ENCODE results near the gene FOXL3.

FOXL3 gene

DNA sequence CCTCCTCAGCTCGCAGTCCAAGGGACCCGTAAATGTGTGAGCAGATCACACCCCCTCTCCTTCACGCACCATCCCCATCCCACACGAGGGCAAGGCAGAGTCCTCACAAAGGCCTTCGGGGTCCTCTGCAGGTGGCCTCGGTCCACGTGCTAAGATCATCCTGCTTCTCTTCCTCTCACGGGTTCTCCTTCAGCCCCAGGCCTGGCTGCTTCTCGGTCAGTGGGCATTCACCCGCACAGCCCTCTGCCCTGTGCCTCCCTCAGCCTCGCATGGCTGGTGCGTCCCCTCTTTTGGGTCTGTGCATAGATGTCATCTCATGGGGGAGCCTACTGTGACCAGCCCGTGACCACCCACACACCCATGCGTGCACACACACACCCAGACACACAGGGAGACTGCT, 17.3 kb upstream of the FOXL3 start:
- DNase-seq (no peak), ATAC-seq (ENCODE audit: insufficient read depth, low read depth) (no peak)
- H4K20me1 ChIP-seq (ENCODE audit: insufficient read depth, low read length): no peaks in the 10 kb centered on the region; the same call in 1 of the 2 replicates
- H3K27ac ChIP-seq (ENCODE audit: low read length): no peak overlapping the region
- H3K27me3 ChIP-seq (ENCODE audit: insufficient read depth, low read length, poor library complexity): no peaks in the 10 kb centered on the region
- H3K4me2 ChIP-seq (ENCODE audit: insufficient read depth, low read length): no peak overlapping the region
- H2AFZ ChIP-seq (ENCODE audit: low read depth, low read length): no peak overlapping the region
- no peaks in the 10 kb centered on the region for H3K36me3 ChIP-seq (ENCODE audit: insufficient read depth, low read length)
- TF ChIP-seq EZH2 (IDR thresholded peaks at IDR 0.05; ENCODE audit: borderline replicate concordance, low read depth, low read length, severe bottlenecking): no peak
- H3K4me3 ChIP-seq (ENCODE audit: low read depth in 1 of 2, low read length in 2 of 2): no peak overlapping the region
- H3K9ac ChIP-seq (ENCODE audit: low read depth, low read length): no peak overlapping the region
- no peaks in the 10 kb centered on the region for H3K79me2 ChIP-seq (ENCODE audit: insufficient read depth, low read length)
- no peaks in the 10 kb centered on the region for H3K4me1 ChIP-seq (ENCODE audit: insufficient read depth, low read length)
- peaks cover 10% of the 10 kb centered on the region for H3K9me3 ChIP-seq (ENCODE audit: insufficient read depth, low read length, severe bottlenecking)

DNA sequence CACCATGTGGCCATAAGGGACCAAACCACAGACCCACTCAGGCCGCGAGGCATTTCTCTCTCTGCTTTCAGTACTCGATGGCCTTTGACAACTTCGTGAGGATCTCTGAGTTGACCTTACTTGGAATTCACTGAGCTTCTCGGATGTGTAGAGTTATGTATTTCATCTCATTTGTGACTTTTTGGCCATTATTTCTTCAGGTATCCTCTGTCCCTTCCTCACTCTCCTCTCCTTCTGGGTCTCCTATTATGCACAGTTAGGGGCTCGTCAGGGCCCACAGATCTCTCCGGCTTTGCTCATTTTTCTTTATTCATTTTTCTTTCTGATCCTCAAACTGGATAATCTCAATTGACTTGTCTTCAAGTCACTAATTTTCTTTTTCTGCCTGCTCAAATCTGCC, 16.6 kb upstream of the FOXL3 start:
- Histone ChIP-seq H3K4me2 (ENCODE audit: insufficient read depth, low read length) (no peak overlapping the region), H3K27ac (ENCODE audit: low read length) (no peak overlapping the region), H2AFZ (ENCODE audit: low read depth, low read length) (no peak overlapping the region), H3K36me3 (ENCODE audit: insufficient read depth, low read length) (no peaks in the 10 kb centered on the region), H3K79me2 (ENCODE audit: insufficient read depth, low read length) (no peaks in the 10 kb centered on the region), H3K27me3 (ENCODE audit: insufficient read depth, low read length, poor library complexity) (no peaks in the 10 kb centered on the region), H3K4me1 (ENCODE audit: insufficient read depth, low read length) (no peaks in the 10 kb centered on the region), H3K9ac (ENCODE audit: low read depth, low read length) (no peak overlapping the region), H3K4me3 (ENCODE audit: low read depth in 1 of 2, low read length in 2 of 2) (no peak overlapping the region), H4K20me1 (ENCODE audit: insufficient read depth, low read length) (no peaks in the 10 kb centered on the region; the same call in 1 of the 2 replicates), H3K9me3 (ENCODE audit: insufficient read depth, low read length, severe bottlenecking) (peaks cover 10% of the 10 kb centered on the region)
- ATAC-seq (ENCODE audit: insufficient read depth, low read depth) (no peak), DNase-seq (no peak)
- TF ChIP-seq EZH2 (IDR thresholded peaks at IDR 0.05; ENCODE audit: borderline replicate concordance, low read depth, low read length, severe bottlenecking) (no peak), CTCF (IDR thresholded peaks at IDR 0.05; ENCODE audit: borderline replicate concordance, extremely low read depth, low read length, poor library complexity, severe bottlenecking) (no peak)

- H3K36me3 ChIP-seq (ENCODE audit: insufficient read depth, low read length): no peaks in the 10 kb centered on the region
- no peak overlapping the region for H3K27ac ChIP-seq (ENCODE audit: low read length)
- no peaks in the 10 kb centered on the region for H3K4me1 ChIP-seq (ENCODE audit: insufficient read depth, low read length)
- TF ChIP-seq EZH2 (IDR thresholded peaks at IDR 0.05; ENCODE audit: borderline replicate concordance, low read depth, low read length, severe bottlenecking): no peak
- no peak for TF ChIP-seq CTCF (IDR thresholded peaks at IDR 0.05; ENCODE audit: borderline replicate concordance, extremely low read depth, low read length, poor library complexity, severe bottlenecking)
- H2AFZ ChIP-seq (ENCODE audit: low read depth, low read length): no peak overlapping the region
- H3K79me2 ChIP-seq (ENCODE audit: insufficient read depth, low read length): no peaks in the 10 kb centered on the region
- H3K4me2 ChIP-seq (ENCODE audit: insufficient read depth, low read length): no peak overlapping the region
- no peak overlapping the region for H3K9ac ChIP-seq (ENCODE audit: low read depth, low read length)
- H3K9me3 ChIP-seq (ENCODE audit: insufficient read depth, low read length, severe bottlenecking): peaks cover 10% of the 10 kb centered on the region
- no peaks in the 10 kb centered on the region; the same call in 1 of the 2 replicates for H4K20me1 ChIP-seq (ENCODE audit: insufficient read depth, low read length)
- no peak overlapping the region for H3K4me3 ChIP-seq (ENCODE audit: low read depth in 1 of 2, low read length in 2 of 2)
- DNase-seq: no peak
- no peaks in the 10 kb centered on the region for H3K27me3 ChIP-seq (ENCODE audit: insufficient read depth, low read length, poor library complexity)
- ATAC-seq (ENCODE audit: insufficient read depth, low read depth): no peak
Measured at GRCh38 chr7:274266-274665, 15.7 kb upstream of the FOXL3 start.

- DNase-seq (no peak), ATAC-seq (ENCODE audit: insufficient read depth, low read depth) (no peak)
- no peaks in the 10 kb centered on the region for H3K79me2 ChIP-seq (ENCODE audit: insufficient read depth, low read length)
- TF ChIP-seq EZH2 (IDR thresholded peaks at IDR 0.05; ENCODE audit: borderline replicate concordance, low read depth, low read length, severe bottlenecking) (no peak), CTCF (IDR thresholded peaks at IDR 0.05; ENCODE audit: borderline replicate concordance, extremely low read depth, low read length, poor library complexity, severe bottlenecking) (no peak)
- no peak overlapping the region for H3K4me3 ChIP-seq (ENCODE audit: low read depth in 1 of 2, low read length in 2 of 2)
- no peak overlapping the region for H3K27ac ChIP-seq (ENCODE audit: low read length)
- no peaks in the 10 kb centered on the region for H4K20me1 ChIP-seq (ENCODE audit: insufficient read depth, low read length)
- no peak overlapping the region for H3K4me2 ChIP-seq (ENCODE audit: insufficient read depth, low read length)
- peaks cover 10% of the 10 kb centered on the region for H3K9me3 ChIP-seq (ENCODE audit: insufficient read depth, low read length, severe bottlenecking)
- no peaks in the 10 kb centered on the region for H3K36me3 ChIP-seq (ENCODE audit: insufficient read depth, low read length)
- no peaks in the 10 kb centered on the region for H3K4me1 ChIP-seq (ENCODE audit: insufficient read depth, low read length)
- H2AFZ ChIP-seq (ENCODE audit: low read depth, low read length): no peak overlapping the region
- H3K27me3 ChIP-seq (ENCODE audit: insufficient read depth, low read length, poor library complexity): no peaks in the 10 kb centered on the region
- no peak overlapping the region for H3K9ac ChIP-seq (ENCODE audit: low read depth, low read length)
Measured at GRCh38 chr7:276230-276835, 13.6 kb upstream of the FOXL3 start.
